ENCODE measurements around the gene FCN2.
"Not testable (repeated sequence)": the region's sequence is repeated elsewhere in the genome, so short reads cannot be mapped to it uniquely, and the experiment has no call there.

The FCN2 gene

DNA sequence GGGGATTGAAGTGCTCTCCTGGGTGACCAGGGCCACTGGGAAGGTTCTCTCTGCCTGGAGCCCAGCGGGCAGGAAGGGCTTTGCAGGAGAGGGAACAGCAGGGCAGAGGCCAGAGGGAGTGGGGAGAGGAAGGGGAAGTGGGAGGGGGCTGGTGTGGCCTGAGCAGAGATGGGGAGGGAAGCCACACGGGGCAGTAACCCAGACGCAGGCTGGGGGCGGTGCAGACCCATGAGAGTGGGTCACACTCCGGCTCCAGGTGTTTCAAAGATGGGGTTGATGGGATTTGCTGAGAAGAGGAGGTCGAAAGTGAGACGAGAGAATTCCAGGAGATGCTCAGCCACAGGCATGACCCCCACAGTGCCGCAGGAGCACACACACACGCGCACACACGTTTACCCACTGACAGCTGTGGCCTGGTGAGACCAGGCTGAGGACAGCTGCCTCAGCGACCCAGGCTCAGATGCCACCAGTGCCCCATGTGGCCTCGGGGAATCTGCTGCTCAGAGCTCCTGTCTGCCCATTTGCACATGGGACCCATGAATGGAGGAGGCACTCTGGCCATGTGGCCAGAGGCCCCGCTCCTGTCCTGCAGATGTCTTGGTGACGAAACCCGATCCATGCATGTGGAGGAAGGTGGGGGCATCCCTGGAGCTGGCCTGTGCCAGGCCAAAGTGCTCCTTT is 32.7 kb upstream of the FCN2 start:
- no peak for DNase-seq

DNA sequence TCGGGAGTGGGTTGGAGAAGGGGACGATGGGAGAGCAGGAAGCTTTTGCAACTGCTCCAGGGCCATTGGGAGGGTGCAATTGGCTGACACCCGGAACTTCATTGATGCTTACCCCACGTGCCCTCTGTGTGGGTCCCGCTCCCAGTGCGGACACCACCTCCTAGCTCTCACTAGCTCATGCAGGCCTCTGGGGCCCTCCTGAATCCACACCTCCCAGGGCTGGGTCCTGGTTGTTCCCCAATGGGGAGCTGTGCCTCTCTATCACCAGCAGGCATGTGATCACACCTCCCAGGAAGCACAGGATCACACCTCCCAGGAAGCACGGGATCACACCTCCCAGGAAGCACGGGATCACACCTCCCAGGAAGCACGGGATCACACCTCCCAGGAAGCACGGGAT is 32.1 kb upstream of the FCN2 start:
- no peak for DNase-seq

DNA sequence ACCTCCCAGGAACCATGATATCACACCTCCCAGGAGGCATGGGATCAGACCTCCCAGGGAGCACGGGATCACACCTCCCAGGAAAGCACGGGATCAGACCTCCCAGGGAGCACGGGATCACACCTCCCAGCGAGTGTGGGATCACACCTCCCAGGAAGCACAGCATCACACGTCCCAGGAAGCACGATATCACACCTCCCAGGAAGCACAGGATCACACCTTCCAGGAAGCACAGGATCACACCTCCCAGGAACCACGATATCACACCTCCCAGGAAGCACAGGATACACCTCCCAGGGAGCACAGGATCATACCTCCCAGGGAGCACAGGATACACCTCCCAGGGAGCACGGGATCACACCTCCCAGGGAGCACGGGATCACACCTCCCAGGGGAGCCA is 30.0 kb upstream of the FCN2 start:
- DNase-seq, result no peak

DNA sequence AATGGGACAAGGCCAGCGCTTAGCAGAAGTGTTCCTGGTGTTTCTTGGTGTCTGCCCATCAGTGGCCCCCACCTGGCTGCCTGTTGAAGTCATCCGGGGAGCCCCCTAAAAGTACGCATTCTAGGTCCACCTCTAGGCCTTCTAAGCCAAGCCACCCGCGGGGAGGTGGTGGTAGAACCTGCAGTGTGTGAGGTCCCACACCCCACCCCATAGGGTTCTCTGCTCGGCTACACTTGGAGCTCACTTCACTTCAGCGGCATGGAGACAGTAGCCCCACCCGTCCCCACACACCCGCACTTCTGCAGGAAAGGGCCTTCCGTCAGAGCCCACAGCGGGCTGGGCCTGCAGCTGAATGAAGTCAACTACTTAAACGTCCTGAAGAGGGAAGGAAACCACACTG is 29.6 kb upstream of the FCN2 start:
- DNase-seq, result no peak

DNA sequence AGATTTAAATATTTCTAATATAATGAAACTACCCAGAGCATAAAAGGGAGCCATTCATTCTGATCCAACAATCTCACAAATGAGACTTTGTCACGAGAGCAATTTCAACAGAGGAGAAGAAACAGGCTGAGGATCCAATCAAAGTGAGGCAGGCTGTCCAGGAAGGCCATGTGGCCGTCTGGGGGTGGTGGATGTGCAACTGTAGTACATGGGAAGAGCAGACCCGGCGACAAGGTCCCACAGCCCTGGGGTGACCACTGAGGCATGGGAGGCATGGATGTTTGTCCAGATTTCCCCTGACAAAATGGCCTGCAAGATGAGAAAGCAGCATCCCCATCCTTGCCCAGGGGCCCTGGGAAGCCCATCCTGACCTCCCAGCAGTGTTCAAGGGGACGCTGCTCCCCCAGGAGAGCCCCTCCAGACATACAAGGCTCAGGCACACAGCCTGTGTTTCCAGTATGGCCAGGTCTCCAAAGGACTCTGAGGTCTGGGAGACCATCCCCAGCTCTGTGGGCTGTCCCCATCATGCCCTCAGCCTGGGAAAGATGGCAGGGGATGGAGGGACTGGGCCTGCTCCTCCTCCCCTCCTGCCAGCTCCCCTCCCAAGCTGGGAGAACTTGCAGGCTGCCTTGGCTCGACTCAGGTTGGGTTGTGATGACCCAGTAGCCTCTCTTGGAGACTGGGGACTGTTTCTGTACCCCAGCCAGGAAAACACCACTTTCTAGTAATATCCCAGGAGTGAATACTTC is 27.5 kb upstream of the FCN2 start:
- no peak for DNase-seq

DNA sequence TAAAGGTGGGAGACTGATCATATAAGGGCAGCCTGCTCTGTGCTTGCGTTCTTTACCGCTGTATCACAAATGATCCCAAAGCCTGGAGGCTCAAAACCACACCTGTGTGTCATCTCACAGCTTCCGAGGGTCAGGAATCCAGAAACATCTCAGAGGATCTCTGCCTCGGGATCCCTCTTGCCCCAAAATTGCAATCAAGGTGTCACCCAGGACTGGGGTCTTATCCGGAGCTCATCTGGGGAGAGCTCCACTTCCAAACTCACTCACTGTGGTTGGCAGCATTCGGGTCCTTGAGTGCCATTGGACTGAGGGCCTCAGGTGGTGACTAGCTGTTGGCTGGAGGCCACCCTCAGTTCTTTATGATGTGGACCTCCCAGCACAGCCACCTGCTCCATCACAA is 26.7 kb upstream of the FCN2 start:
- DNase-seq, result no peak

DNA sequence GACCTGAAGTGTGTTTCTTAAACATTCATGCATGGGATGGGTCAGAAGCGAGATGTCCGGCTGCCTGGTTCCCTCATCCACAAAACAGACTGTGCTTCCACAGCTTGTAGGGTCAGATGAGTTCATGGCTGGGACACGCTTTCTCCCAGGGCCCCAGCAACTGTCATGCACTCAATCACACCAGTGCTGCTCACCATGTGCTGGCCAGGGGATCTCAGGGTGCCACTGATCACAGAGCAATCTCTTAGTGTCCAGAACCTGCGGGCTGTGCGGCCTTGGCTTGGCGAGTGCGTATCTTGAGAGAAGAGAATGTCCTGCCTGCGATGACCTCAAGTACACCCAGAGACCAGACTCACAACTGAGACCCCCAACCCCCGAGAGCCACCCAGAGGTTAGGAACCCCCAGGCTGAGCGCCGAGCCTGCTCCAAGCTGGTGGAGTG is 26.0 kb upstream of the FCN2 start:
- no peak for DNase-seq

DNA sequence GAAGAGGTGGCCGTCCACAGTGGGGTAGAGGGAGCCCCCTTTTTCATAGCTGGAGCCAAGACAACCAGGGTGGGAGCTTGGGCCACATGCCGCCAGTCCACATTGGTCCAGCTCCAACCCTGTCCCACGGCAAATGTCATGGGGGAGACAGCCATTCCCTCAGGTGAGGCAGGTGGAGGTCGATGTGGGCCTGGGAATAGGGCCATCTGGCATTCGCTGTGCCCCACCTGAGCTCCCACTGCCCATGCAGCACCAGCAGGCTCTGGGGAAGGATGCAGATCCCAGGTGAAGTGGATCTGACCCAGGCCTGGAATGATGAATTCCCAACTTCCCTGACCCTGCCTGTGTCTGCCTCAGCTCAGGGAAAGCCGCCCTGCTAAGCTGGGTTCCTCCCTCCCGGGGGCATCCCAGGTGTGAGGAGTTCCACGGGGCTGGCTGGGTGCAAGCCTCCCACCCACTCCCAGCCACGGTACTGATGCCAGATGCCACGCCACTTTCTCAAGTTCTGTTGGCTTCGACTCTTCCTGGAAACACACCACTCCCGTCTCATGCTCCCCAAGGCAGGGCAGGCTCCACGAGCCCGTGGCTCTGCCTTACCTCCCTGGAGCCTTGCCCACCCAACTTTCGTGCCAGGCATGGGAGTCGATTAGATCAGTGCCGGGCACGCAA is 25.2 kb upstream of the FCN2 start:
- no peak for DNase-seq

DNA sequence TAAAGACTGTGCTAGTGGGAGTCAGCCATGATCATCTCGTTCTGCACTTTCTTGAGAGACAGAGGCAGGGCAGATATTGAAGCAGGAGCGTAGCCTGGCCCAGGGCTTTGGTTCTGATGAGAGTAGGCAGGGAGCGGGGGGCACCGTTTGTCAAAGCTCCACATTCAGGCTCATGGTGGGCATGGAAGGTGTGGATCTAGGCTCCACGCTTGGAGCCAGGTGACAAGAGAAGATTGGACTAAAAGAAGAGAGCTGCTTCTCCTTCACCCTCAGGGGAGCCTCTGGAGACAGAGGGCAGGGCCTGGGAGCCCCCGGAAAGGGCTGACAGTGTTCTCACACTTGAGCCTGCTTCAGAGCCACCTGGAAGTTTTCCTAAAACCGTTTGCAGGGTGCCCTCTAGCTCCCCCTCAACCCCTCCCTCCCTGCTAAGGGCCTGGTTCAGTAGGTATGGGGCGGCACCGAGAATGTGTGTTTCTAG is 24.7 kb upstream of the FCN2 start:
- no peak for DNase-seq

DNA sequence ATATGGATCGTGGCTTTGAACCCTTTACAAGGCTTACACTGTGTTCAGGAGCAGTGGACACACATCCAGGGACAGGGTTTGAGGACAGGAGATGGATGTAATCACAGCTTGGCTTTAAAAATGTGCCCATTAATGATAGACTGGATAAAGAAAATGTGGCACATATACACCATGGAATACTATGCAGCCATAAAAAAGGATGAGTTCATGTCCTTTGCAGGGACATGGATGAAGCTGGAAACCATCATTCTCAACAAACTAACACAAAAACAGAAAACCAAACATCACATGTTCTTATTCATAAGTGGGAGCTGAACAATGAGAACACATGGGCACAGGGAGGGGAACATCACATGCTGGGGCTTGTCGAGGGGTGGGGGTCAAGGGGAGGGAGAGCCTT is 23.2 kb upstream of the FCN2 start:
- DNase-seq, result not testable (repeated sequence)

DNA sequence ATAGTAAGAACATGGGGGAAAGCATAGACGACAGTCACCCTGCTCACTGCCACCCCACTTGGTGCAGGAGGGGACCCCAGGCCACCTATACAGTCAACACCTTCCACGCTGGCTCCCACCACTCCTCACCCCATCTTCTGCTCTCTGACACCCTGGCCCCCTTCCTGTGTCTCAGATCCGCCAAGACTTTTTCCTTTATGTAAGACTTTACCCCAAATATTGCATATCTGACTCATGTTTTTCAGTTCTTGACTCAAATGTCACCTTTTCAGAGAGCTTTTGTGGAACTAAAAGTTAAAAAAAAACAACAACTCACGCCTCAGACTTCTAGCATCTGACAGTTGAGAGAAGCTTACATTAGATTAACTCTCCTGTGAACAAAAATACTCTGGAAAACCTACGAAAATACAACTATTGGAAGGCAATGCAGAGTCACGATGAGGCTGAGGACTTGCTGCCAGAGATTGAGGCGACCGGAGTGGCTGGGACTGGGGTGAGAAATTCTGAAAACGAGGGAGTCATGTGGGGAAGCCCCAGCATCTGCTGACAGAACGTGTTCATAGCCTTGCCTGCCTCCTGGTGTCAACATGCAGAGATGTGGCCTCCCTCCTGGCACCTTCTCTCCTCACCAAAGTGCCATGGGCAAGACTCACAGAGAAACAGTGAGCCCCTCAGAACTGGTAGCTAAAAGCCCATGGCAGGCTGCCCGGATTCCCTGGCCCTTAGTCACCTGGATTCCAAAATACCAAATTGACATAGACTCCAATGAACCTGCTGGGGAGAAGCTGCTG is 22.4 kb upstream of the FCN2 start:
- DNase-seq, result no peak

DNA sequence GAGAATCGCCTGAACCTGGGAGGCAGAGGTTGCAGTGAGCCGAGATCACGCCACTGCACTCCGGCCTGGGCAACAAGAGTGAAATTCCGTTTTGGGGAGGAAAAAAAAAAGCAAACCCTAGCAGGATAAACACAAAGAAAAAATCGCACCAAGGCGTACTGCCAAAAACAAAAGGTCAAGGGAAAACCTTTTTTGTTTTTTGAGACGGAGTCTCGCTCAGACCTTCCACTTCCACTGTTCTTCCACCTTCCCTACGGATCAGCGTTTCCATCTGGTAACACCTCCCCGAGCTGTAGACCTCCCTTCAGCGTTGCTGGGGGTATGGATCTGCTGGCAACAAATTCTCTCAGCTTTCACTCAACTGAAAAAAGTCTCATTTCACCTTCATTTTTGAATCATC is 20.1 kb upstream of the FCN2 start:
- DNase-seq, result no peak

DNA sequence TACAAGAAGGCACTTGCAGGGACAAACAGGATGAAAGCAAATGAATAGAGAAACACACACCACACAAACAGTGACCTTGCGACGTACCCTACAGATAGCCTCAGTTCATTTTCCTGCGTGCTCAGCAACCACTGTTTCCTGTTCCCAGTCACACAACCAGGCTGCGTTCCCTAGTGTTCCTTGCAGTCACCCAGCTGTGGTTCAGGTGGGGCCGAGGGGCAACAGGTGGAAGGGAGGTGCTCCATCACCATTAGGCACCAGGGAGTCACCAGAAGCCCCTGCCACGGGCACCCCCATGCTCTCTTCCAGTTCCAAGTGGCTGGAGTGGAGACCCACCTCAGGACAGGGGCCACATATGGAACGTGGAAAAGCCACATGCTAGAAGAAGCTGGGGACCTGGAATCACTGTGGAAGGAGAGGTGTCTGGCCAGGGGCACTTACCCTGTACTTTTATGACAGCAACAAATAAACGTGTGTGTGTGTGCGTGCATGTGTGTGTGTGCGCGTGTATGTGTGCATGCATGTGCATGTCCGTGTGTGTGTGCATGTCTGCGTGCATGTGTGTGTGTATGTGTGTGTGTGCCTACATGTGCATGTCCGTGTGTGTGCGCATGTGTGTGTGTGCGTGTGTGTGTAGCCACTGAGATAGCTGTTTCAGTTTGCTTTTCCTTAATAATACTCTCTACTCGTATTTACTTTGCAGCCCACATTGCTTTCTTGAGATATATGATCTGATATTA is 18.8 kb upstream of the FCN2 start:
- no peak for DNase-seq

DNA sequence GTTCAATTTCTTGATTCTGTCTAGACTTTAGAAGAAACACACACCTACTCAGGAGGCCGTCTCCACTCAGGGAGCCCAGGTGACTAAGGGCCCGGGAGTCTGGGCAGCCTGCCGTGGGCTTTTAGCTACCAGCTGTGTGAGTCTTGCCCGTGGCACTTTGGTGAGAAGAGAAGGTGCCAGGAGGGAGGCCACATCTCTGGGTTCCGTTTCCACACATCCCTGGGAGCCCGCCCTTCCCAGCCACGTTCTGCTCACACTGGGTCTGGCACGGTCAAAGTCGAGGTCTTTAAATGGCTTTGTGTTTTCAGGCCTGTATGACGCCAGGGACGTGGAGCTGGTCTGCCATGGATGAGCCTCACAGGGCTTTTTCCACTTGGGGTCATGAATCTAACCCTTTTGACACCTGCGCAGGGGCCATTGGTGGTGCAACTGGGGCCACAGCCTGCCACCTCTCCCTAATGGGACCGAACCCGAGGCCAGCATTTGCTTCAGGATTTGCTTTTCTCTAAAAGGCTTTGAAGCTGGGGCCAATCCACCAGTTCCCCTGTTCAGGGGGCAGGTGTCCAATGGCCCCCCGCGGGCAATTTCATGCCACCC is 17.2 kb upstream of the FCN2 start:
- no peak for DNase-seq

DNA sequence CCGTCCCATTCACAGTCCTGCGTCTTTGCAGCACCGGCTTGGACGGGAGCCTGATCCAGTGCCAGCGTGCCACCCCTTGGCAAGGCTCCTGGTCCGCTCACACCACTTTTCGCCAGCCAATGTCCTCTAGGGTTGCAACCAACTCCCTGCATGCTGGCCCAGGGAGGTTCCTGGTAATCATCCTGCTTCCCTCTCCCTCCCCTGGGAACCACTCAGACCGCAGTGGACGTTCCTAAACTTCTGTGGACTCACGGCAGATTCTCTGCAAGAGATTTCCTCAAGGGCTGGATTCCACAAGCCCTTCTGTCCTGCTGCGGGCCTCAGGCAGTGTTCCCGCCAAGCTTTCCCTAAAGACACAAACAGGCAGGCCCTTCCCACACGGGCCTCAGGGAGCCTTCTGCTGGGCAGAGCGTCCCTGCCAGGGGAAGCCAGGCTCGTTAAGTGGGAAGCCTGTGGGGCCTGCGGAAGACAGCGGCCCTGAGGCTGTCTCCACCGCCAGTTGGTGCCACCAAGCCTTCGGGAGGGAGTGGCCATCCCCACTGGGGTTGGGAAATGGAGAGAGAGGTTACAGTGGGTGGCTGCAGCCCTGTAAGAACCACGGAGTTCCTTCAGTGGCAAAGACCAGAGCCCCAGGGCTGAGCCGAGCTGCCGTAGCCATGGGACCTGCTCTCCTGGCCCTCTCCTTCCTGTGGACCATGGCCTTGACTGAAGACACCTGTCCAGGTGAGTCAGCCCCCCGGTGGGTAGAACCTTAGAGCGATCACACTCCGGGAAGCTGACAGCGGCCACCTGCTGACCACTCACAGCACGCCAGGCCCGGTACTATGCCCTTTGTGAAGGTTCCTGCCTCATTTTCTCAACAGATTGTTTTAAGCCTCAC is 16.4 kb upstream of the FCN2 start:
- DNase-seq, result no peak

DNA sequence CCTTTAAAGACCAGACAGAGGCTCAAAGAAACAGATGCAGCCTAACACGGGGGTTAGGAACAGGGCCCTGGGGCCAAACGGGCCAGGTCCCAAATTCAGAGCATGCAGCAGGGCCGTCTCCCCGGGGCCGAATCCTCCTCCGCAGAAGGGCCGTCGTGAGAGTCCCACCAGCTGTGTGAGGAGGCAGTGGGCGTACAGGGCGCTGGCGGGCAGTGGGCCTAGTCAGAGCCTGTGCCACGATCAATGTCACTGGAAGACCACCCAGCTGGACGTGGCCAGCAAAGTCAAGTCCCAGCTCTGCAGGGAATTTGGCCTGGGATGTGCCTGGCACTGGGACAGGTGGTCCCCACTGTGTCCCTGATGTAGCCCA is 15.8 kb upstream of the FCN2 start:
- no peak for DNase-seq

DNA sequence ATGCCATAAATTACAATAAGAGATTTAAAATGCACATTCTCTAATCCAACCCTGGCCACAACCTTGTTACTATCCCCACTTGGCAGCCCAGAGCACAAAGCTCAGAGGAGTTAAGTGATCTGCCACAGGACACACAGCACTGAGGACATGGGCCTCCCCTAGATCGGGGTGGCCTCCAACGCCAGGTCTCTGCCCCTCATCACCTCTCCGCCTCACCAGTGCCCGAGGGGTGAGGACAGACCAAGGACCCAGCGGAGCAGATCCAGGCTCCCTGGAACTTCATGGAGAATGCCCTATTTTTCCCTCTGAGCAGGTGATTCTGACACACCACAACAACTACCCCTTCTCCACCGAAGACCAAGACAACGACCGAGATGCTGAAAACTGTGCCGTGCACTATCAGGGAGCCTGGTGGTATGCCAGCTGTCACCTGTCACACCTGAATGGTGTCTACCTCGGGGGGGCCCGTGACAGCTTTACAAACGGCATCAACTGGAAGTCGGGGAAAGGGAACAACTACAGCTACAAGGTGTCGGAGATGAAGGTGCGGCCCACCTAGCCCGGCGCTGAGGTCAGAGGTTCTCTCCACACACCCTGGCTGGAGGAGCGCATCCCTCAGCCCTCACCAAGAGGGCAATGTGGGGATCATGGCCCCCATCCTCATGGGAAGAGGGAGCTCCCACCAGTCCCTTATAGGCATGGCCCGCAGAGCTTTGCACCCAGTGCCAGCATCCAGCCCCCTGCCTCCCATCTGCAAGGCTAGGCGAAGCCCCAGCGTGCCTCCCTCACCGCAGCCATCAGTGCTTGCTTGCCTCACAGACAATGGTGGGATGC is 12.5 kb upstream of the FCN2 start:
- DNase-seq, result no peak

DNA sequence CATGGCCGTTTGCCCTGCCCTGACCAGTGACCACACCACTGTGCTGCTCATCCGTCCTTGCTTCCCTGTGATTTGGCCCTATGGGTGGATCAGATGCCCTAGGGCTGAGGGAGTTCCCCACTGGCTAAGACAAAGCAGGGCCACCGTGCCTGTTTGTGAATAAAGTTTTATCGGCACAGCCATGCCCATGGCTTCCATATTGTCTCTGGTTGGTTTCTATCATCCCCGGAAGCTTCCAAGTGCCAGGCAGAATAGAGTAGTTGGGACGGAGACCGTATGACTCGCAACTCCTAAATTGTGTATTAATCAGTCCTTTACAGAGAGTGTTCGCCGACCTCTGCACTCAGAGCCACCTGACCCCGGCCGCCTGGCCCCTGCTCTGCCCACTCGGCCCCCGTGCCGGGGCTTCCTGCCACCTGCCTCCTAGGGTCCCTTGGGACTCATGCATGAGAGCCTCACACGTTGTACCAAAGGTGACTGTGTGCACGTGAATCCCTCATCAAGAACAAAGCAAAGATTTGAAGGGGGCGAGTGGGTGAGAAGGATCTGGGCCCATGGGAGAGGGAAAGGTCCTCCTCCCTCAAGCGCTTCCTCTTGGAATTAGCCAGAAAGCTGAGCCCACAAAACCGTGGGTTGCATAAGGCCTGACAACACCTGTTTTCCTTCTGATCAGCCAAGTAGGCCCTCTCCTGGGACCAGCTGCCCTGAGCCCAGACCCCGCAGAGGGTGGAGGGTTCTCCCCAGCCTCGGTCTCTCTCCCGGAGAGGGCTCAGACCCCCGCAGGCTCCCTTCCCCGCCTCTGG is 11.7 kb upstream of the FCN2 start:
- DNase-seq, result no peak

Data from inflammatory macrophage treated with lipopolysaccharide for 1 hour (primary cell).